Measurements from ENCODE around the gene CTDP1.
"Not testable (repeated sequence)": the region's sequence is repeated elsewhere in the genome, so short reads cannot be mapped to it uniquely, and the experiment has no call there.

The CTDP1 gene

DNA sequence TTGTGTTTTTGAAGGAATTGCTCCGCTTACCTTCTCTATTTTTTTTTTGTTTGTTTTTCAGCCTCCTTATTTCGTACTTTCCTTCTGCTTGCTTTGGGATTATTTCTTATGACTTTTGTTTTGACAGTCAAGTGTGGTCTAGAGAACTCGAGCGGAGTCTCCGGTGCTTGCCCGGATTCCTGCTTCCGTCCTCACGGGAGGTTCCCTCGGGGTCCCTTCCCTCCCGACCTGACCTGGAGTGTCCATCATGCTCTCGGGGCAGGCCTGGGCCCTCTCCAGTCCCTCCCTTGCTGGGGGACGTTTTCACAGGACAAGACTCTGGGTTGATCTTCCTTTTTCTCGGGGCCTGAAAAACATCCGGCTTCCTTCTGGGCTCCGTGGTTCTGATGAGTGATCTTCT, 45.9 kb downstream of the CTDP1 start:
- no peak for DNase-seq (ENCODE audit: low read depth in 2 of 2)

DNA sequence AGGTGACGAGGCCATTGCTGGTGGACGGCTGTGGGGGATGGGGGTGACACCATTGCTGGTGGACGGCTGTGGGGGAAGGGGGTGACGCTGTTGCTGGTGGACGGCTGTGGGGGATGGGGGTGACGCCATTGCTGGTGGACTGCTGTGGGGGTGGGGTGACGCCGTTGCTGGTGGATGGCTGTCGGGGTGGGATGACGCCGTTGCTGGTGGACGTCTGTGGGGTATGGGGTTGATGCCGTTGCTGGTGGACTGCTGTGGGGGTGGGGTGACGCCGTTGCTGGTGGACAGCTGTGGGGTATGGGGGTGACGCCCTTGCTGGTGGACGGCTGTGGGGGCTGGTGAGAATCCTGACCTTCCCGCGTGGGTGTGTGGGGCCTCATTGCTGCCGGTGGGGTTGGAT, 47.1 kb downstream of the CTDP1 start:
- no peak for DNase-seq (ENCODE audit: low read depth in 2 of 2)

DNA sequence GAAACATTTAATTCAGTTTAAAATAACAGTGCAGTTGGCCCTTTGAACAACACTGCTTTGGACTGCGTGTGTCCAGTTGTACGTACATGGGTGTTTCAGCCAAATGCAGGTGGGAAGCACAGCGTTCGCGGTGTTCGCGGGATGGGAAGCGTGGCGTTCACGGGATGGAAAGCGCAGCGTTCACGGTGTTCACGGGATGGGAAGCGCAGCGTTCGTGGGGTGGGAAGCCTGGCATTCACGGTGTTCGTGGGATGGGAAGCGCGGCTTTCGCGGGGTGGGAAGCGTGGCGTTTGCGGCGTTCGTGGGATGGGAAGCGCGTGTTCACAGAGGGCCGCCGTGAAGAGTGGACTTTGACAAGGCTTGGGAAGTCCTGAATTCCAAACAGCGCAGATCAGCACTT, 47.6 kb downstream of the CTDP1 start:
- DNase-seq (ENCODE audit: low read depth in 2 of 2): no peak

DNA sequence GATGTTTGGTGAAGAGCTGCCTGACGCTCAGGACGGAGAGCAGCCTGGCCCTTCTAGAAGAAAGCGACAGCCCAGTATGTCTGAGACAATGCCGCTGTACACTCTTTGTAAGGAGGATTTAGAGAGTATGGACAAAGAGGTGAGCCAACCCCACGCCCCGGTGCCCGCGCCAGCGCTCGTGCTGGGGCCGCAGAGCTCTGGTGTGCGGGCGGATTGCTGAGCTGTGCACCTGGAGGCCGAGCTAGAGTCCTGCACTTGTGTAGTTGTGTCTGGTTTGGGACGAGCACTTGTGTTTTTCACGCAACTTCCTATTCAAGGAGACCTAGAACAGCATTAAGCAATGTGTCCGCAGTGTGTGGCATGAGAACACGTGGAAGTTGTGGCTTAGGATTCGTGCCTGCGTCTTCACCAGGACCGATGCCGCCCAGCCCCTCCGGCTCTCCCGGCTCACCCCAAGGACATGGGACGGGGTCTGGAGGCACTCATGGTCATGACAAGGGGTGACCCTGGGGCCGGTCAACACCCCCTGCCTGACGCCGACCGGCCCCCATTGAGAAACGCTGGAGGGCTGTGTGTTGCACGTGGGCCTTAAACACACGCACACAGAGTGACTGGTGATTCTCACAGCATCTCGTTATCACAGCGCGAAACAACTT, 49.5 kb downstream of the CTDP1 start:
- DNase-seq (ENCODE audit: low read depth in 2 of 2): no peak

DNA sequence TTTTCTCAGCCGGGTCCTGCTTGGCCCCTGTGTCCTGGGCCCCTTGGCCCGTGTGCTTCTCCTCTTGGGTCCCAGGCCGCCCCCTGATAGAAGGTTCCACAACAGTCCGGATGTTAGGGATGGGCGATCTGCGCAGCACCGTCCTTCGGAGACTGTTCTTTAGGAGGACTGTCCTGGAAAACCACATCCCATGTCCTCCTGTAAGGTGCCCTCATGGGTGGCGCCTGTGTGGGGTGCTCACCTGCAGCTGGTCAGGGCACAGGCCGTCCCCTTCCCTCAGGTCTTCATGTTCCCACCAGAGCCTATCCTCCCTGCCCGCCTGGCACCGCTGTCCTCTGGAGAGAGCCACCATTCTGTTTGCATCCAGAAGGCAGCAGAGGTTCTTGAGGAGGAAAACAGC, 50.0 kb downstream of the CTDP1 start:
- no peak for DNase-seq (ENCODE audit: low read depth in 2 of 2)

DNA sequence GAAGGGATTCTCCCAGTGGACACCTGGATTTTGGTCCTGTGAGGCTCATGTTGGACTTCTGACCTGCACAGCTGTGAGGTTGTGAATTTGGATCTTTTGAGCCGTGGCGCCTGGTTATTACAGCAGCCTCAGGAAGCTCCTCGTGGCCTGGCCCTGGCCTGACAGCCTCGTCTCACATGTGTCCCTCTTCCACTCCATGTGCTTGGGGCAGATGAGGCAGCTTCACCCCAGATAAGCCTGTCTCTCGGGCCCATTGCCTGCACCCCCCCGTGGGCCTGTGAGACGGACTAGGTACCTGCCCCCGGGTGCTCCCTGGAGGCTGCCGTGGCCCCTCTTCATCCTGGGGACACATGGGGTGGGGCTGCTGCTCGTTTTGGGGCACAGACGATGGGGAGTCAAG, 51.2 kb downstream of the CTDP1 start:
- no peak for DNase-seq (ENCODE audit: low read depth in 2 of 2)

DNA sequence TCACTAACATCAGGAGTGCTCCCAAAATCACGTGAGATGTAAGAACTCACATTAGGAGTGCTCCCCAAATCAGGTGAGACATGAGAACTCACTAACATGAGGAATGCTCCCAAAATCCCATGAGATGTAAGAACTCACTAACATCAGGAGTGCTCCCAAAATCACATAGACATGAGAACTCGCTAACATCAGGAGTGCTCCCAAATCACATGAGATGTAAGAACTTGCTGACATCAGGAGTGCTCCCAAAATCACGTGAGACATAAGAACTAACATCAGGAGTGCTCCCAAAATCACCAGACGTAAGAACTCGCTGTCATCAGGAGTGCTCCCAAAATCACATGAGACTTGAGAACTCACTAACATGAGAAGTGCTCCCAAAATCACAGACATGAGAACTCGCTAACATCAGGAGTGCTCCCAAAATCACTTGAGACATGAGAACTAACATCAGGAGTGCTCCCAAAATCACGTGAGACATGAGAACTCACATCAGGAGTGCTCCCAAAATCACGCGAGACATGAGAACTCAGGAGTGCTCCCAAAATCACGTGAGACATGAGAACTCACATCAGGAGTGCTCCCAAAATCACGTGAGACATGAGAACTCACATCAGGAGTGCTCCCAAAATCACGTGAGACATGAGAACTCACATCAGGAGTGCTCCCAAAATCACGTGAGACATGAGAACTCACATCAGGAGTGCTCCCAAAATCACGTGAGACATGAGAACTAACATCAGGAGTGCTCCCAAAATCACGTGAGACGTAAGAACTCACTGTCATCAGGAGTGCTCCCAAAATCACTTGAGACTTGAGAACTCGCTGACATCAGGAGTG, 52.5 kb downstream of the CTDP1 start:
- DNase-seq (ENCODE audit: low read depth in 2 of 2): not testable (repeated sequence)

DNA sequence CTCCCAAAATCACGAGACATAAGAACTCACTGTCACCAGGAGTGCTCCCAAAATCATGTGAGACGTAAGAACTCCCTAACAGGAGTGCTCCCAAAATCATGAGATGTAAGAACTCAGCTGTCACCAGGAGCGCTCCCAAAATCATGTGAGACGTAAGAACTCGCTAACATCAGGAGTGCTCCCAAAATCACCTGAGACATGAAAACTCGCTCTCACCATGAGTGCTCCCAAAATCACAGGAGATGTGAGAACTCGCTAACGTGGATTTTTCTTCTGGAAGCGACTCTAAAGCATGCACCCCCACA, 53.1 kb downstream of the CTDP1 start:
- DNase-seq (ENCODE audit: low read depth in 2 of 2): no peak

DNA sequence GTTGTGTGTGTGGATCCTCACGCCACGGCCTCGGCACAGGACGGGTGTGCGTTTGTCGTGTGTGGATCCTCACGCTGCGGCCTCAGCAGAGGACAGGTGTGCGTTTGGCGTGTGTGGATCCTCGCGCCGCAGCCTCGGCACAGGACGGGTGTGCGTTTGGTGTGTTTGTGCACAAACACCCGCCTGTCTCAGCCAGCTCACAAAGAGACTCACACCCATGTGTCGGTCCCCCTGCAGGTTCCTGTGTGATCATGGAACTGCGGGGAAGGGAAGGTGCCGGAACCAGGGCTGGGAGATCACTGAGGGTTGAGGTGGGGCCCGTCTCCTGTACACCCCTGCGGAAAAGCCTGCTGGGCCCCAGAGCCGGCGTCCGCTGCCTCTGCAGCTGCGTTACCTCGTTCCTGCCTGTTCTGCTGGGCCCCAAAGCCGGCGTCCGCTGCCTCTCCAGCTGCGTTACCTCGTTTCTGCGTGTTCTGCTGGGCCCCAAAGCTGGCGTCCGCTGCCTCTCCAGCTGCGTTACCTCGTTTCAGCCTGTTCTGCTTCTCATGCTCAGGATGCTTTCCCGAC, 53.6 kb downstream of the CTDP1 start:
- DNase-seq (ENCODE audit: low read depth in 2 of 2): no peak

DNA sequence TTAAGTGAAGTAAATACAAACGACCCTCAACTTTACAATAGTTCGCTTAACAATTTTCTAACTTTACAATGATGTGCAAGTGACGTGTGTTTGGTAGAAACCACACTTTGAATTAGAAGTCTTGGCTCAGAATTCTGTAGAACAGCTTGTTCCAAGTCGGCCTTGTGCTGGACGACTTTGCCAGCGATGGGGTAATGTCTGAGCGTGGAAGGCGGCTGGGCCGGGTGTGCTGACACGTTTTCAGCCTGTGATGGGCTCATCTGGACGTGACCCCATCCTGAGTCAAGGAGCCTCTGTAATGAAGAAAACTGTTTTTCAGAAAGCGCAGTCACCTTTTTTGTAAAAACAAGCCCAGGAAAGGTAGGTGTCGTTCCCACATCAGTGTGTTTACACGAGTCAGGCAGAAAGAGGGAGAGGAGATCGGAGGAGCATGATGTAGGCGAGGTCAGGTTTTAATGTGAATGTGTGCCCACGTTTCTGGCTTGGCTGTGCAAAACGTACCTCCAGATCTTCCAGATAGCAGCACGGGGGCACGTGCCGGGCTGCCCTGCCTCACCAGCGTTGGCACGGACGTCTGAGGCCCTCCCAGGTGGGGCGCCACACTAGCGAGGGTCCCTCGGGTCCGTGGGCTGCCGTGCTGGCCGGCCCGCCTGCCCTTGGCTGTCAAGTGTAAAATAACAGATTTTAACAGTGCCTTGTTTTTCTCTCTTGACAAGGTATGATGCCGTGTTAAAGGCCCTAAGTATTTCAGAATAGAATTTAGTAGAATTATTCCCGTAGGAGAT, 54.6 kb downstream of the CTDP1 start:
- no peak for DNase-seq (ENCODE audit: low read depth in 2 of 2)

DNA sequence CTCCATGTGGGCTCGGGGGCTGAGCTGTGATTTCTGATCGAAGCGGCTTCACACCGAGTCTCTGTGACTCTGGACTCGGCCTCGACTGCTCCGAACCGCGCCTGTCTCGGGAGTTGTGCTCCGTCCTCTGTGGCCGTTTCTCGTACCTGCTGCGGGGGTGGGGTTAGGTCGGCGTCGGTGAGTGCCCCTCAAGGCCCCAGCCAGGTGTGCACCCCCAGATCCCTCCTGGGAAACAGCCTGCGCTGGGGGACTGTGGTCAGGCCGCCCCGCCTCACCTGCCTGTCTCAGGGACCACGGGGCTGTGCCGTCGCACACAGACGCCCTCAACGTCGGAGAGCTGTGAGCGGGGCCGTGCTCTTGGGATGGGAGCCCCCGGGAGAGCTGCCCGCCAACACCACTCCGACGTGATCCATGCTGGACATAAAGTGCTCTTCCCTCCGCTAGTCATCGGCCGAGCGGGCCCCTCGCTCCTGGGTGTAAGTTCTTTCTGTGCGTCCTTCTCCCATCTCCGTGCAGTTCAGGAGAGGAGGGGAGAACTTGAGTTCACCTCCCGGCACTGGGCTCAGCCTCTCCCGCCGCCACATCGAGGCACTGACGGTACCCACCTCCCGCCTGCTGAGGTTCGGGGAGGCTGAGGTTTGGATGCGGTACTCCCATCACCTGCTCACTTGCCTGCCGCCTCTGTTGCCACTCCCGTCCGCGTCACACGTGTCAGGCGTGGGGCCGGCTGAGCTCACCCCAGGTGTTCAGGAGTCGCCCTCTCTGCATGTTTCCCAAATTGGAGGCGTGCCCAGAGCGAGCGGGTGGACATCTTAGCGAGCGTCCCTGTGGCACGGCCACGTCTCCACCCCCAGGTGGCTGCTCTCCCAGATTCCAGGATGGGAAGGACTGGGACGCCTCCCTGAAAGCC, 55.7 kb downstream of the CTDP1 start:
- DNase-seq (ENCODE audit: low read depth in 2 of 2): no peak

DNA sequence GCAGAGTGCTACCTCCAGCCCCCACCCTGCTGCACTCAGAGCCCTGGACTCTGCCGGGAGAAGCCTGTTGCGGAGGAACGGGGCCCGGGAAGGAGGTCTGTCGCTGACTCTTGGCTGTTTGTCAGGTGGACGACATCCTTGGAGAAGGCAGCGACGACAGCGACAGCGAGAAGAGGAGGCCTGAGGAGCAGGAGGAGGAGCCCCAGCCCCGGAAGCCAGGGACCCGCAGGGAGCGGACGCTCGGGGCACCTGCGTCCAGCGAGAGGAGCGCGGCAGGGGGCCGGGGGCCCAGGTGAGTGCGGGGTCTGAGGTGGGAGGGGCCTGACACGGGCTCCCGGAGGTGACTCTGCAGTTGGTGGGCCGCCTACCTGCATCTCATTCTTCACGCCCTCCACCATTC, 56.6 kb downstream of the CTDP1 start:
- no peak for DNase-seq (ENCODE audit: low read depth in 2 of 2)

DNA sequence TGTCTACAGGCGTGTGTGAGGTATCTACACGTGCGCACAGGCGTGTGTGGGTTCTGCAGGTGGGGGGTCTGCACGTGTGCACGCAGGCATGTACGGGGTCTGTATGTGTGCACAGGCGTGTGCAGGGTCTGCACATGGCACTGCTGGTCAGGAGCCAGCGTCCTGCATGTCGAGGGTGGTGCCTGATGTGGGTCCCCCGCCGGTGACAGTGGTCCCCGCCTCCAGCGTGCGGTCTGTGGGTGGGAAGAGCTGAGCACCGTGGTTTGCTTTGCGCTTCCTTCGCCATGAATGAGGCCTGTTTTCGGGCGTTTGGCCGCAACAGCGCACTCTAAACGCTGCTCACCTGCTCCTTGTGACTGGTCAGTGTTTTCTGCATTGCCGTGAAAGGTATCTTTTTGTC, 57.2 kb downstream of the CTDP1 start:
- DNase-seq (ENCODE audit: low read depth in 2 of 2): no peak

DNA sequence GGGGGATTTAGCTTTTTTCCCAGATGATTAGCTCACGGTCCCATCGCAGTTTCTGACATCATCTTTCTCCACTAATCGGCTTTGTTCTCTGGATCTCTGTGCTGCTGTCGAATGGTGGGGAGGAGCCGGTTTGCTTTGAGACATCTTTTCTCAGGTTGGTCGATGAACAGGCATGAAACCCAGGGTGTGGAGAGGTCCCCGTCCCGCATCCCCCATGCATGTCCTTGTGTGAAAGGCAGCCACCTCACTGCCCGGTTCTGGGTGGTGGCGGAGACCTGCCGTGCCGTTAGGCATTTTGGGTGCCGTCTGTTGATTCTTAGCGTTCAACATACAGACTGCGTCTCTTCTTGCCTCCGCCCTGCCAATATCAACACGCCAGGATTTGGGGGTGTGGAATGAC, 57.8 kb downstream of the CTDP1 start:
- no peak for DNase-seq (ENCODE audit: low read depth in 2 of 2)

DNA sequence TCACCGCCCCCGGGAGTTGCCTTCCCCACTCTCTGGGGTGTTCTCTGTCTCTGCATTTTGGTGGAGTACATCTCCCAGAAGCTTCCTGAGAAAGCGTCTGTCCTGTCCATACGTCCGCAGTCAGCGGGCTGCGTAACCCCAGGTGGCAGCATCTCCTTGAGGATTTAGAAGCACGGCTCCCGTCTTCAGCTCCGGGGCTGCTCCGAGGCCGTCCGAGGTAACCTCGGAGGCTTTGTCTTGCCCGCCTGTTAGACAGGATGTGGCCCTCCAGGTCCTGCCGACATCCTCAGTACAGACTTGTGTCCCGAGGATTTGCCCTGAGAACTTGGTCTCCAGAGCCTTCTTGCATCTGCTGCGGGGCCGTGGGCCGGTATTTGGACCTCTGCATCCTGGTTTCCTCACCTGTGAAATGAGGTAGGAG, 58.4 kb downstream of the CTDP1 start:
- no peak for DNase-seq (ENCODE audit: low read depth in 2 of 2)

DNA sequence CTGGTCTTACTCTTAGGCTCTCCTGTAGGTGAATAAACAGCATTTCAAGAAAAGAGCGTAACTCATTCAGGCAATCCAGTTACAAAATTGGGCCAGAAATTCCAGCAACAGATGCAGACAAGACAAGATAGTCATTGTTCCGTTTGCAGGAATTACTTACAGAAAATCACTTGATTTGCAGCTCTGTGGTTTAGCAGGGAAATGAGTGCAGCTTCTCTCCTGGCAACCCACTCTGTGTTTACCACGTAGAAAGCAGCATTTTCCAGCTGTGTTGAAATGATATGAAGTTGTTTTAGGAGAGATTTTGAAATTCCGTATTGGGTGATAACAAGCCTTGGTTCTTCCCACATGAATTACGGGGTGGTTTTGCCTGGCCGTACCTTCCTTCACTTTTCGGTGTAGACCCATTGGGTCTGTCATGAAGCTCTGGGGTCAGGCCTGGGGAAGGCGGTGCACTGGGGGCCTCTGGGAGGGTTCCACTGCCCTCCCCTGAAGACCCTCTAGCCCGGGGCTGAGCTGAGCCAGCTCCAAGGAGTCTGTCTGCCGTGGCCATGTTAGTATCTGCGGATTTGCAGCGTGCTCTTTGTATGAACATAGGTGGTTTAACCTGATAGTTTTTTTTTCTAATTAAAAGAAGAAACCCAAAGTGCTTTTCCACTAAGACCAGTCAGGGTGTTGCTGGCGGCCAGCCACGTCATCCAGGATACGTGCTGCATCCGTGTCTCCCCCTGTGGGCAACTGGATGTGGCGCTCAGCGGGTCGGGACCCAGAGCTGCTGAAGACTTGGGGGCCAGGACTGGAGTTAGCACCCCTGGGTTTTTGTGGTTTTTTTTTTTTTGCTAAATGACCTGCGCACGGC, 59.2 kb downstream of the CTDP1 start:
- DNase-seq (ENCODE audit: low read depth in 2 of 2): no peak

DNA sequence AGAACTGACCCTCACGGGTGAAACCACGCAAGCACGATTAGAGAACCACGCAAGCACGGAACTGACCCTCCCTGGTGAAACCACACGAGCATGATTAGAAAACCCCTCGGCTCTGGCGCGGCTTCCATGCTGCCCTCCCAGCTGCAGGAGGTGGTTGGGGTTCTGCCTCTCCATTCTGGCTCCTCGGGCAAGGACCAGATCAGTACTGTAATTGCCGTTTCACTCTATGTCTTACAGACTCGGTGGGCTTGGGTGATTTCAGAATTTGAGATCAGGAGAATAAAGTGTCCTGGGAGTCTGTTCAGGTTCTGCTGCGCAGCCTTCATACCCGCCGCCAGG, 59.8 kb downstream of the CTDP1 start:
- DNase-seq (ENCODE audit: low read depth in 2 of 2): no peak

DNA sequence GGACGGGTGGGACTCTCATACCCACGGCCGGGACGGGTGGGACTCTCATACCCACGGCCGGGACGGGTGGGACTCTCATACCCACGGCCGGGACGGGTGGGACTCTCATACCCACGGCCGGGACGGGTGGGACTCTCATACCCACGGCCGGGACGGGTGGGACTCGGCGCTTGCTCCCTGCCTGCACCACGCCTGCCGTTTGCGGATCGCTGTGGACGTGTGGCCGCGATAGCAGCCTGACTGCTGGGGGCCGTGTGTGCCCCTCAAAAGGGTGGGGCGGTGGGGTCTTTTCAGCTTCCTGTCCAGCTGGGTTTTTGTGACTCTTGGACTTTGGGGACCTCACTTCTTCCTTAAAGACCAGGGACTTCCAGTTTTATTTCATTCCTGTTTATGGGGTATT, 60.4 kb downstream of the CTDP1 start:
- DNase-seq (ENCODE audit: low read depth in 2 of 2): not testable (repeated sequence)

DNA sequence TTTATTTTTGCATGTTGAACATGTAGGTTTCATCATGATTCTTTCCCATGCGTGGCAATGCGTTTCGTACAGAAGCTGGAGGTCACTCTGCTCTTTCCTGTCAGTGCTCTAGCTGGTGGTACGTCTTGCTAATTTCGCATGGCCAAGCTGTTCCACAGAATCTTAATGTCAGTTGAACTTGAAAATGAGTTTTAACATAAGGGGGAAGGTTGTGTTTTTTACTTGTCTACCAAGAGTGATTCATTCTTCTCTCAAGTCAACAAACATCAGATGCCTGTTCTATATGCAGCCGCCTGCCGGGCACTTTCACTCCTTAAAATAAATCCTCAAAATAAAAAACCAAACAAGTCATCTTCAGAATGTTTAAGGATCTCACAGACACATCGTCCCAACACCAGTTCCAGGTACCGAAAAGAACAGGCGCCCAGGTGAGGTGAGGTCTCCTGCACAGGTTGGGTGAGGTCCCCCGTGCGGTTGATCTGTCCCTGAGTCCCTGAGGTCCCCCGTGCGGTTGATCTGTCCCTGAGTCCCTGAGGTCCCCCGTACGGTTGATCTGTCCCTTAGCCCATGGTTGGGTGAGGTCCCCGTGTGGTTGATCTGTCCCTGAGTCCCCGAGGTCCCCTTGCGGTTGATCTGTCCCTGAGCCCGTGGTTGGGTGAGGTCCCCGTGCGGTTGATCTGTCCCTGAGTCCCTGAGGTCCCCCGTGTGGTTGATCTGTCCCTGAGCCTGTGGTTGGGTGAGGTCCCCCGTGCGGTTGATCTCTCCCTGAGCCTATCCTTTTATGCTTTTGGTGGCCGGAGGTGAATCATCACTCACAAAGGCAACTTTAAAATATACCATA, 61.1 kb downstream of the CTDP1 start:
- DNase-seq (ENCODE audit: low read depth in 2 of 2): no peak

DNA sequence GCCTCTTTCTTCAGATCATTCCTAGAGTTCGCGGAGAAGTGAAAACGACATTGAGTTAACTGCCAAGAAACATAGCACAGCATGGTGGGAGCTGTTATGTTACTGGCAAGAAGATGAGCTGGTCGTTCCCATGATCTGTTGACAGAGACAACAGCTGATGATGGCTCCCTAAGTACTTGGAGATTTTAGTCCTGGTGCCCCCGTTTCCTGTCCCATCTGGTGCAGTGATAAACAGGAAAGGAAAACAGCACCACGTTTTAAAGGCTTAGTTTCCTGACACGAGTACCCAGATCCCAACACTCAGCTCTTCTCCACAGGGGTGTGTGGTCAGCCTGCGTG, 61.7 kb downstream of the CTDP1 start:
- no peak for DNase-seq (ENCODE audit: low read depth in 2 of 2)
